Omental fat pad (tissue), 4 donors: Measurements from ENCODE around the gene RTN4RL1. TPM values are rescaled to one million over a fixed set of nuclear protein-coding genes. Genes with fewer than 3 reads are reported as not detected.

Experiments
- ATAC-seq: fragments of 150-250 bp; one replicate; pipeline ENCODE4 v1.9.1; 2016; ENCODE audit warnings: mild to moderate bottlenecking, moderate library complexity; ENCODE audit not compliant: low FRiP score
- DNase-seq: peaks from one replicate; pipeline ENCODE4 v3.0.0-alpha.2; 2019; ENCODE audit warnings: low spot score
- total RNA-seq, 4 donors: library from RNA; depleted of rRNA; stranded (reverse); fragments of >200 nt; gene quantifications; one replicate each; pipeline ENCODE4 v1.1.0, GENCODE V29; 2016
- TF ChIP-seq, protein P1 (sequence below), 3 donors: fragments of 450-650 bp; IDR thresholded peaks; one replicate each; pipeline ENCODE4 v1.5.1; 2016 to 2017; ENCODE audit warnings: antibody characterized with exemption in 3 of 3, mild to moderate bottlenecking in 3 of 3, moderate library complexity in 2 of 3

The RTN4RL1 gene
- total RNA-seq, 4 donors from 2014 or later: 4.5 to 5.2 (median 4.6) TPM

DNA sequence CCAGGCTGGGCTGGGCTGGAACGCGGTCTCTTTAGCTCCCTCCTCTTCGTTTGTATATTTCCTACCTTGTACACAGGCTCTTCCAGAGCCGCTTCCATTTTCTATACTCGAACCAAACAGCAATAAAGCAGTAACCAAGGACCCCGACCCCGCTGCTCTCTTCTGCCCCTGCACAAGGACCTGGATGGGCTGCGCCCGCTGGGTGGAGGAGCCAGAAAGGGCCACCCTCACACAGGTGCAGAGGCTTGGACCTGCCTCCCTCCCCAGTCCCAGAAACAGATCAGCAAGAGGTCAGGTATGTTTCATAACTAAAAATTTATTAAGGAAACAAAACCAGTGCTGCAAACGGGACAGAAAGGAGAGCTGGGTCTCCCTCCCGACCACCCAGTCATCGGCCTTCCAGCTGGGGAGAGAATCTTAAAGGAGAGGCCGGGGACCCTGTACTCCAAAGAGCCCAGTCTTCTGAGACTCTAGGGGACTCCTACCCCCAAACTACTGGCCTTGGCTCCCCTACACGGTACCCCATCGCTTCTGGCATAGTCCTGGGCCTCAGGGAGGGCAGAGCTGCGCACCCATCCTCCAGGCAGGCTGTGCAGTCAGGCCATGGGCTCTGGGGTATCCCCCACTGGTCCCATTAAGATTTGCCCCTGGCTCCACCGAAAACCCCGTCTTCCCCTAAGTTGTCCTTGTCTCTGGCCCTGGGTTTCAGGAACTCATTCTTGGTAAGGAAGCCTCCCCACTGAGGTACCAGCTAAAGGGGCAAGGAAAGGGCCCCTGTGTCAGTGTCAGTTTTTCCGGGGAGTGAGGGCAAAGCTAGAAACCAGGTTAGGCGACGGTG lies 34.6 kb upstream of the RTN4RL1 start:
- DNase-seq (no peak), ATAC-seq (no peak)
- TF ChIP-seq, protein P1, sequence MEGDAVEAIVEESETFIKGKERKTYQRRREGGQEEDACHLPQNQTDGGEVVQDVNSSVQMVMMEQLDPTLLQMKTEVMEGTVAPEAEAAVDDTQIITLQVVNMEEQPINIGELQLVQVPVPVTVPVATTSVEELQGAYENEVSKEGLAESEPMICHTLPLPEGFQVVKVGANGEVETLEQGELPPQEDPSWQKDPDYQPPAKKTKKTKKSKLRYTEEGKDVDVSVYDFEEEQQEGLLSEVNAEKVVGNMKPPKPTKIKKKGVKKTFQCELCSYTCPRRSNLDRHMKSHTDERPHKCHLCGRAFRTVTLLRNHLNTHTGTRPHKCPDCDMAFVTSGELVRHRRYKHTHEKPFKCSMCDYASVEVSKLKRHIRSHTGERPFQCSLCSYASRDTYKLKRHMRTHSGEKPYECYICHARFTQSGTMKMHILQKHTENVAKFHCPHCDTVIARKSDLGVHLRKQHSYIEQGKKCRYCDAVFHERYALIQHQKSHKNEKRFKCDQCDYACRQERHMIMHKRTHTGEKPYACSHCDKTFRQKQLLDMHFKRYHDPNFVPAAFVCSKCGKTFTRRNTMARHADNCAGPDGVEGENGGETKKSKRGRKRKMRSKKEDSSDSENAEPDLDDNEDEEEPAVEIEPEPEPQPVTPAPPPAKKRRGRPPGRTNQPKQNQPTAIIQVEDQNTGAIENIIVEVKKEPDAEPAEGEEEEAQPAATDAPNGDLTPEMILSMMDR (IDR thresholded peaks at IDR 0.05): no peak

DNA sequence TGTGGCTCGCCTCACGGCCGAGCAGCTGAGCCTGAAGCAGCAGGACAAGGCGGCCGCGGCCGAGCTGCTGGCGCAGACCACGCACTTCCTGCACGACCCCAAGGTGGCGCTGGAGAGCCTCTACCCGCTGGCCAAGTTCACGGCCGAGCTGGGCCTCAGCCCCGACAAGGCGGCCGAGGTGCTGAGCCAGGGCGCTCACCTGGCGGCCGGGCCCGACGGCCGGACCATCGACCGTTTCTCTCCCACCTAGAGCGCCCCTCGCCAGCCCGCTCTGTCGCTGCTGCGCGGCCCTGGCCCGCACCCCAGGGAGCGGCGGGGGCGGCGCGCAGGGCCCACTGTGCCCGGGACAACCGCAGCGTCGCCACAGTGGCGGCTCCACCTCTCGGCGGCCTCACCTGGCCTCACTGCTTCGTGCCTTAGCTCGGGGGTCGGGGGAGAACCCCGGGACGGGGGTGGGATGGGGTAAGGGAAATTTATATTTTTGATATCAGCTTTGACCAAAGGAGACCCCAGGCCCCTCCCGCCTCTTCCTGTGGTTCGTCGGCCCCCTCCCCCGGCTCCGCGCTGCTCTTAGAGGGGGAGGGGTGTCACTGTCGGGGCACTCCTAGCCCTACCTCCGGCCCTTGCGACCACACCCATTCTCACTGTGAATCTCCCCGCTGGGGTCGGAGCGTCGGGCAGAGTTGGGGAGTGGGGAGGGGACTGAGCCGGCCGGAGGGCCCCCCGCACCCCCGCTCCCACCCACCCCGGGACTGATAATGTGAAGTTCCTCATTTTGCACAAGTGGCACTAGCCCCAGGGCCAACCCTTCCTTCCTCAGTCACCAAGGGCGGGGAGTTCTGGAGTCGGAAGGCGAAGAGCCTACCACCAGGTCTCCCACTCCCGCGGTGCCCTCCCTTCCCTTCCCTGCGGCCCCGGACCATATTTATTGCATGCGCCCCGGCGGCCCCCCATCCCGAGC lies 33.7 kb upstream of the RTN4RL1 start:
- ATAC-seq: no peak

DNA sequence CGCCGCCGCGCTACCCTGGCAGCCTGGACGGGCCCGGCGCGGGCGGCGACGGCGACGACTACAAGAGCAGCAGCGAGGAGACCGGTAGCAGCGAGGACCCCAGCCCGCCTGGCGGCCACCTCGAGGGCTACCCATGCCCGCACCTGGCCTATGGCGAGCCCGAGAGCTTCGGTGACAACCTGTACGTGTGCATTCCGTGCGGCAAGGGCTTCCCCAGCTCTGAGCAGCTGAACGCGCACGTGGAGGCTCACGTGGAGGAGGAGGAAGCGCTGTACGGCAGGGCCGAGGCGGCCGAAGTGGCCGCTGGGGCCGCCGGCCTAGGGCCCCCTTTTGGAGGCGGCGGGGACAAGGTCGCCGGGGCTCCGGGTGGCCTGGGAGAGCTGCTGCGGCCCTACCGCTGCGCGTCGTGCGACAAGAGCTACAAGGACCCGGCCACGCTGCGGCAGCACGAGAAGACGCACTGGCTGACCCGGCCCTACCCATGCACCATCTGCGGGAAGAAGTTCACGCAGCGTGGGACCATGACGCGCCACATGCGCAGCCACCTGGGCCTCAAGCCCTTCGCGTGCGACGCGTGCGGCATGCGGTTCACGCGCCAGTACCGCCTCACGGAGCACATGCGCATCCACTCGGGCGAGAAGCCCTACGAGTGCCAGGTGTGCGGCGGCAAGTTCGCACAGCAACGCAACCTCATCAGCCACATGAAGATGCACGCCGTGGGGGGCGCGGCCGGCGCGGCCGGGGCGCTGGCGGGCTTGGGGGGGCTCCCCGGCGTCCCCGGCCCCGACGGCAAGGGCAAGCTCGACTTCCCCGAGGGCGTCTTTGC lies 32.8 kb upstream of the RTN4RL1 start:
- DNase-seq (no peak), ATAC-seq (no peak)
- TF ChIP-seq, protein P1 (IDR thresholded peaks at IDR 0.05): no peak

More for the DNA sequence above, 33.7 kb upstream of the RTN4RL1 start:
- TF ChIP-seq, protein P1 (IDR thresholded peaks at IDR 0.05): peak in 1 of 3 donors; percentile 23
- no peak for DNase-seq

DNA sequence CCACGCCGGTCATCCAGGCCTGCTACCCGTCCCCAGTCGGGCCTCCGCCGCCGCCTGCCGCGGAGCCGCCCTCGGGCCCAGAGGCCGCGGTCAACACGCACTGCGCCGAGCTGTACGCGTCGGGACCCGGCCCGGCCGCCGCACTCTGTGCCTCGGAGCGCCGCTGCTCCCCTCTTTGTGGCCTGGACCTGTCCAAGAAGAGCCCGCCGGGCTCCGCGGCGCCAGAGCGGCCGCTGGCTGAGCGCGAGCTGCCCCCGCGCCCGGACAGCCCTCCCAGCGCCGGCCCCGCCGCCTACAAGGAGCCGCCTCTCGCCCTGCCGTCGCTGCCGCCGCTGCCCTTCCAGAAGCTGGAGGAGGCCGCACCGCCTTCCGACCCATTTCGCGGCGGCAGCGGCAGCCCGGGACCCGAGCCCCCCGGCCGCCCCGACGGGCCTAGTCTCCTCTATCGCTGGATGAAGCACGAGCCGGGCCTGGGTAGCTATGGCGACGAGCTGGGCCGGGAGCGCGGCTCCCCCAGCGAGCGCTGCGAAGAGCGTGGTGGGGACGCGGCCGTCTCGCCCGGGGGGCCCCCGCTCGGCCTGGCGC lies 32.1 kb upstream of the RTN4RL1 start:
- TF ChIP-seq, protein P1 (IDR thresholded peaks at IDR 0.05): no peak
- ATAC-seq (no peak), DNase-seq (no peak)

DNA sequence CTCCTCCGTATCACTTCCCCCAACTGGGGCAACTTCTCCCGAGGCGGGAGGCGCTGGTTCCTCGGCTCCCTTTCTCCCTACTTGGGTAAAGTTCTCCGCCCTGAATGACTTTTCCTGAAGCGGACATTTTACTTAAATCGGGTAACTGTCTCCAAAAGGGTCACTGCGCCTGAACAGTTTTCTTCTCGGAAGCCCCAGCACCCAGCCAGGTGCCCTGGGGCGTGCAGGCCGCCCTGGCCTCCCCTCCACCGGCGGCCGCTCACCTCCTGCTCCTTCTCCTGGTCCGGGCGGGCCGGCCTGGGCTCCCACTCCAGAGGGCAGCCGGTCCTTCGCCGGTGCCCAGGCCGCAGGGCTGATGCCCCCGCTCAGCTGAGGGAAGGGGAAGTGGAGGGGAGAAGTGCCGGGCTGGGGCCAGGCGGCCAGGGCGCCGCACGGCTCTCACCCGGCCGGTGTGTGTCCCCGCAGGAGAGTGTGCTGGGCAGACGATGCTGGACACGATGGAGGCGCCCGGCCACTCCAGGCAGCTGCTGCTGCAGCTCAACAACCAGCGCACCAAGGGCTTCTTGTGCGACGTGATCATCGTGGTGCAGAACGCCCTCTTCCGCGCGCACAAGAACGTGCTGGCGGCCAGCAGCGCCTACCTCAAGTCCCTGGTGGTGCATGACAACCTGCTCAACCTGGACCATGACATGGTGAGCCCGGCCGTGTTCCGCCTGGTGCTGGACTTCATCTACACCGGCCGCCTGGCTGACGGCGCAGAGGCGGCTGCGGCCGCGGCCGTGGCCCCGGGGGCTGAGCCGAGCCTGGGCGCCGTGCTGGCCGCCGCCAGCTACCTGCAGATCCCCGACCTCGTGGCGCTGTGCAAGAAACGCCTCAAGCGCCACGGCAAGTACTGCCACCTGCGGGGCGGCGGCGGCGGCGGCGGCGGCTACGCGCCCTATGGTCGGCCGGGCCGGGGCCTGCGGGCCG lies 31.4 kb upstream of the RTN4RL1 start:
- DNase-seq (no peak), ATAC-seq (no peak)
- TF ChIP-seq, protein P1 (IDR thresholded peaks at IDR 0.05): no peak
